ENCODE results near the gene HSD17B11.
"Not testable (repeated sequence)": the region's sequence is repeated elsewhere in the genome, so short reads cannot be mapped to it uniquely, and the experiment has no call there.

The HSD17B11 gene

DNA sequence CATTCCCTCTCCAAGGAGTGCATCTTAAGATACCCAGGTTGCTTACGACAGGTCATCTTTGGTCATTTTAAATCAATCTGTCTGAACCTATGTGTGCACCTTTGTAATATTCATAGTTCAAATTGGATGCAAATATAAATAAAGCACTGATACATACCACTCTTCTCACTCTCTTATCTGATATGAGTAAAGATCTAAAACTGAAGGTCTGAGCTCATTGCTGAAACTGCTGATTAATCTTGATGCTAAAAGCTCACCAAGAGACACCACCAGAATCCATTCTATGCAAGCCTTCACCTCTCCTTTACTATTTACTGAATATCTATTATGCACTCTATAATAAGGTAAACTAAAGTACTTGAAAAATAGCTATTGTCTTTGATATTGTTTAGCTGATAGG, 84.9 kb downstream of the HSD17B11 start:
- no peak for DNase-seq (ENCODE audit: low read depth, low spot score)

DNA sequence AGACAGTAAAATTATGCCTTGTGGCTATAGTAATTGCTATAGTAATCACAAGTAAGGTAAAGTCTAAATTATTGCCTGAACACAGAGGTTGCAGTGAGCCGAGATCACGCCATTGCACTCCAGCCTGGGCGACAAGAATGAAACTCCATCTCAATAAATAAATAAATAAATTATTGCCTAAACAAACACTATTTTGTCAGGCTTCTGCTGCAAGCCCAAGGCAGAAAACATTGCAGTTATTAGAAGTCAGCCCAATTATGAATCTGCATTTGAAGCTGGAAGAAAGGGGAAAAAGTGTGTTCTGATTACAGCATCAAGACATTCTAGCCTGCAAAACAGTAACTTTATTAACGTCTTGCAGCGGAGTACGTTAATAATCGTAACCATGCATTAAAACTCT, 85.4 kb downstream of the HSD17B11 start:
- no peak for DNase-seq (ENCODE audit: low read depth, low spot score)

DNA sequence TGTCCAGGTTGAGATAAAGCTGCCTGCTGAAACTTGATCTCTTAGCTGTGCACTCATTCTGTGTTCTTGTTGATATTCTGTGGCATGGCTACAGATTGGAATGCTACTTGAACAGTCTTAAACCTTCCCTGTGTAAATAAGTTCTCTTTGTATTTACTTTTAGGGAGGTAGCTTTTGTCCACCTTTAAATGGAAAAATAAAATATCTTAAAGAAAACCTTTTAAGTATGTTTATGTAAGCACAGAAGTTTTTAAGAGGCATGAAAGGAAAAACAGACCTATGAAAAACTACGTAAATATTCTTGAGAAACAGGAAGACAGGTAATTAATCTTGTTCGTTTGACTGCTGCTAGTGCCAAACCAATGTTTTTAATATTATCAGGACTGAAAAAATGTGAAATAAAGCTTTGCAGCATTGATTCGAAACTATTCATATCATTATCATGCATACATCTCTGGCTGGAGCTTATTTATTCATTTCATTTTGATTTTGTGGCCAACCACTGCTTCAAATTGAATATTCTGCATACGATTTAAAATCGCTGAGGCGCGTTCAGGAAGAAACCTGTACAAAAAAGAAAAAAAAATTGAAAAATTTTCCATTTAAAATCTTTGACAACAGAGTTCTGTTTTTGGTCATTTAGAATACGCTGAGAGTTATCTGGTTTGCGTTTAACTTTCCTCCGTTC, 86.1 kb downstream of the HSD17B11 start:
- no peak for DNase-seq (ENCODE audit: low read depth, low spot score)

DNA sequence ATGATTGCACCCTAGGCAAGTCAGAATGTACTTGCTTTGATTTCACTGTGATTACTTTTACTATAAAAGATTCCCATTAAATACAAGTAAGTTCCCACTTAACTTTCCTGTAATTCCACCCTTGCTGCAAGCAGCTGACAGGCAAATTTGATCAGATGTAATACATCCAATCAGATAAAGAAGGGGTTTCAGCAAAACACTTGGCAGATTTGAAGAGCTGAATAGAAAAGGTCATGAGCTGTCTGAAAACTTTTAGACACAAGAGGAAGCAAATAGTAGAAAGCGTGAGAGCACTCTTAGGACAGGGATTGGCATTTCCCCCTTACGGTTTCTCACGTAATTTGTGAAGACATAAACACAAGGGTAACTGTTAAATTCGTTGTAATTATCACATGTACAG, 91.1 kb downstream of the HSD17B11 start:
- DNase-seq (ENCODE audit: low read depth, low spot score): no peak

DNA sequence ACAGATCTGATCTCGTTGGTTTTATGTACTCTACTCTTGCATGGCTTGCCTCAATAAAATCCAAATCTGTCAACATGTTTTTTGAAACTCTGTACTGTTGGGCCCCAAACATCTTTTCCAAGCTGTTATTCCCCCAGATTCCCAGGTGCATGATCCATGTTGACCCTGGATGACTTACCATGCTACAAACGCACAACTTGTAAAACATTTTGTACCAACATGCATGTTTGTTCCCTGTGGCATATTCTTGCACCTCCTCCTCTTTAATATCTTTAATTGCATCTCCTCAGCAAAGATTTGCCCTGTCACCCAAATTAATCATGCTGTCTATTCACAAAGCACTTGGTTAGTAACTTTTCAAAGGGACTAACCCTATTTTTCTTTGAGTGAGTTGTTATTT, 92.6 kb downstream of the HSD17B11 start:
- DNase-seq (ENCODE audit: low read depth, low spot score): no peak

DNA sequence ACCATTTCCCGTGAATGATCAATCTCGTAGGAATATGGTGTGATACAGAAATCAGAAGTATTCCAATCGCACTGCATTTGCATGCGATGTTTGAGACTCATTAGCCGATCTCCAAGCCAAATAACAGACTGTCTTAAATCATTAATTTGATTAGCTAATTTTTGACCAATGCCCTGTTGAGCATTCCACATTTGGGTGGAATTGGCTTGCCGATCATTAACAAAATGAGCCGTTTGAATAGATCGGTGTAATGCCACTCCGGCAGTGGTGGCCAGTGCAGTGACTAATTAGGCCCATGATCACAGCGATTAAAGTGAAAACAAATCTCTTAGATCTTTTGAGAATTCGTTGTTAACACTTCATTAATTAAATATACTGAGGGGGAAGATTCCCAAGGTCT, 96.1 kb downstream of the HSD17B11 start:
- not testable (repeated sequence) for DNase-seq (ENCODE audit: low read depth, low spot score)

DNA sequence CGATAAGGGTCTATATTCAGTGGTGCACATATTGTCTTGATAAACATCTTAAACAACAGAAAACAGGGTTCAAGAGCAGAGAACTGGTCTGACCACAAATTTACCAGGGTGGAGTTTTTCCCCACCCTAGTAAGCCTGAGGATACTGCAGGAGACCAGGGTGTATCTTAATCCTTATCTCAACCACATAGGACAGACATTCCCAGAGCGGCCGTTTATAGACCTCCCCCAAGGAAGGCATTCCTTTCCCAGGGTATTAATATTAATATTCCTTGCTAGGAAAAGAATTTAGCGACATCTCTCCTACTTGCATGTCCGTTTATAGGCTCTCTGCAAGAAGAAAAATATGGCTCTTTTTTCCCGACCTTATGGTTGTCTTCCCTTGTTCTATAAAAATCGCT, 97.1 kb downstream of the HSD17B11 start:
- not testable (repeated sequence) for DNase-seq (ENCODE audit: low read depth, low spot score)

DNA sequence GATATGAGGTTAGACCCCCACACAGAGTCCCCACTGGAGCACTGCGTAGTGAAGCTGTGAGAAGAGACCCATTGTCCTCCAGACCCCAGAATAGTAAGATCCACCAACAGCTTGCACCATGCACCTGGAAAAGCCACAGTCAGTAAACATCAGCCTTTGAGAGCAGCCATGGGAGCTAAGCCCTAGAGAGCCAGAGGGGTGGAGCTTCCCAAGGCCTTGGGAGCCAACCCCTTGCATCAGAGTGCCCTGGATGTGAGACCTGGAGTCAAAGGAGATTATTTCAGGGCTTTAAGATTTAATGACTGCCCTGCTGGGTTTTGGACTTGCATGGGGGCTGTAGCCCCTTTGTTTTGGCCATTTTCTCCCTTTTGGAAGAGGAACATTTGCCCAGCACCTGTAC, 104.0 kb downstream of the HSD17B11 start:
- DNase-seq (ENCODE audit: low read depth, low spot score): no peak
